Cardiac fibroblast (primary cell): Measurements from ENCODE around the gene PSMC3.
A peak's percentile ranks its signal among the peaks of the same experiment; 100 is the strongest.
"Not testable (repeated sequence)": the region's sequence is repeated elsewhere in the genome, so short reads cannot be mapped to it uniquely, and the experiment has no call there.

ENCODE experiments used
- DNase-seq, 2 donors: peaks; one replicate each; pipeline versions ENCODE4 v3.0.0 to v3.0.0-alpha.2; 2010; ENCODE audit warnings: low read depth in 2 of 2
- H3K4me3 ChIP-seq, 2 donors: replicated peaks in 1 of 2; 1 replicate in 1 of 2; 2 replicates in 1 of 2; pipeline ENCODE4 v1.5.1; 2011; ENCODE audit warnings: low read depth in 2 of 2, low read length in 2 of 2, mild to moderate bottlenecking in 2 of 2, moderate library complexity in 1 of 2
- TF ChIP-seq, protein P1 (sequence below): IDR thresholded peaks from one replicate; pipeline ENCODE4 v1.5.1; 2011; ENCODE audit warnings: low read depth, mild to moderate bottlenecking, low read length, inconsistent platforms

The PSMC3 gene

GRCh38 chr11:47466201-47466600 lies 40.0 kb upstream of the PSMC3 start:
- TF ChIP-seq, protein P1, sequence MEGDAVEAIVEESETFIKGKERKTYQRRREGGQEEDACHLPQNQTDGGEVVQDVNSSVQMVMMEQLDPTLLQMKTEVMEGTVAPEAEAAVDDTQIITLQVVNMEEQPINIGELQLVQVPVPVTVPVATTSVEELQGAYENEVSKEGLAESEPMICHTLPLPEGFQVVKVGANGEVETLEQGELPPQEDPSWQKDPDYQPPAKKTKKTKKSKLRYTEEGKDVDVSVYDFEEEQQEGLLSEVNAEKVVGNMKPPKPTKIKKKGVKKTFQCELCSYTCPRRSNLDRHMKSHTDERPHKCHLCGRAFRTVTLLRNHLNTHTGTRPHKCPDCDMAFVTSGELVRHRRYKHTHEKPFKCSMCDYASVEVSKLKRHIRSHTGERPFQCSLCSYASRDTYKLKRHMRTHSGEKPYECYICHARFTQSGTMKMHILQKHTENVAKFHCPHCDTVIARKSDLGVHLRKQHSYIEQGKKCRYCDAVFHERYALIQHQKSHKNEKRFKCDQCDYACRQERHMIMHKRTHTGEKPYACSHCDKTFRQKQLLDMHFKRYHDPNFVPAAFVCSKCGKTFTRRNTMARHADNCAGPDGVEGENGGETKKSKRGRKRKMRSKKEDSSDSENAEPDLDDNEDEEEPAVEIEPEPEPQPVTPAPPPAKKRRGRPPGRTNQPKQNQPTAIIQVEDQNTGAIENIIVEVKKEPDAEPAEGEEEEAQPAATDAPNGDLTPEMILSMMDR = no peak
- peak; percentile 80 to 81 for DNase-seq
- no peak overlapping the region for H3K4me3 ChIP-seq

DNA sequence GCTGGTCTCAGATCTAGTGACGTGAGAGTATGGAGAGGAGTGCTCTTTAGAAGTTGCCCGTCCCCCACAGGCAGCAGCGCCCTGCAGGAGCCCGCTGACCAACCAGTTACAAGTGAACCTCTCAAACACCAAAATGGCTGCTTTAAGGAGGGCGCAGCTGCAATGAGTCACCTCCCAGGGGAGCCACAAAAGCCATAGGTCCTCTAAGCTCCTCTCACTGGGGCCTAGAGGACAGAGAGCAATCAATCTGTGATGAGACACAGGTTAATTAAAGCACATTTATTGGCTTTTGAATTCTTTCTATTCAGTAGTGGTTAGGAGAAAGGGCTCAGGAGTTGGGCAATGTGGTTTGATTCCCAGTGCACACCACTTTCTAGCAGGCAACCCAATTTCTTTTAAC lies 38.2 kb upstream of the PSMC3 start:
- TF ChIP-seq, protein P1 = no peak
- H3K4me3 ChIP-seq = no peak overlapping the region
- DNase-seq = peak in 1 of 2 donors; percentile 68

DNA sequence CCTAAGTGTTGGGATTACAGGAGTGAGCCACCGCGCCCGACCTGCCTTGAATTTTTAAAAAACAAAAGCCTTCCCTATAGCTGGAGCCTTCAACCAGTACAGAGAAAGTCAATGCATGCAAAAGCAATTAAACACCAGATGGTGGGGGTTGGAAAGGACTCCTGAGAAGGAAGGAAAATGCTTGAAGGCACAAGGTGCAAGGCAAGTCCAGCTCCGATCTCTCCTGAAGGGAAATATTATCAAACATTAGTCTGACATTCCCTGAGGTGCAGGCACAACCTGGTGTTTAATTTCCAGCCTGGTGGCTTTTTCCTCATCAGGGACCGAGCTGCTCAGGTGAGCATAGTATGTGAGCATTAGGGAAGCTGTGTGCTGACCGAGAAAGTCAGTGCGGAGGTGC lies 35.6 kb upstream of the PSMC3 start:
- TF ChIP-seq, protein P1 = no peak
- DNase-seq = no peak
- H3K4me3 ChIP-seq = no peak overlapping the region

- H3K4me3 ChIP-seq = no peak overlapping the region
- peak in 1 of 2 donors; percentile 54 for DNase-seq
- TF ChIP-seq, protein P1 = no peak
Measured at GRCh38 chr11:47460571-47461235, 34.5 kb upstream of the PSMC3 start.

DNA sequence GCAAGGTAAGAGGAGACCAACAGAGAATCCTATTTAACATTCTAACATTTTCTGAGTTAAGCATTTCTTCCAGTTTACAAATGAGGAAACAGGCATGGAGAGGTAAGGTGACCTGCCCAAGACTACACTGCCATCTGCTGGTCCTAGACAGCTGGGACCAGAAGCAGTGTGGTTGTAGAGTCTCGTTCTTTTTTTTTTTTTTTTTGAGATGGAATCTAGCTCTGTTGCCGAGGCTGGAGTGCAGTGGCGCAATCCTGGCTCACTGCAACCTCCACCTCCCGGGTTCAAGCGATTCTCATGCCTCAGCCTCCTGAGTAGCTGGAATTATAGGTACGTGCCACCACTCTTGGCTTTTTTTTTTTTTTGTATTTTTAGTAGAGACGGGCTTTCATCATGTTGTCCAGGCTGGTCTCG lies 28.0 kb upstream of the PSMC3 start:
- TF ChIP-seq, protein P1 = peak; percentile 81
- peak; percentile 87 to 93 for DNase-seq
- not testable (repeated sequence) for H3K4me3 ChIP-seq

- H3K4me3 ChIP-seq = no peak overlapping the region
- TF ChIP-seq, protein P1 = no peak
- DNase-seq = no peak
Measured at GRCh38 chr11:47453365-47453764, 27.1 kb upstream of the PSMC3 start.

DNA sequence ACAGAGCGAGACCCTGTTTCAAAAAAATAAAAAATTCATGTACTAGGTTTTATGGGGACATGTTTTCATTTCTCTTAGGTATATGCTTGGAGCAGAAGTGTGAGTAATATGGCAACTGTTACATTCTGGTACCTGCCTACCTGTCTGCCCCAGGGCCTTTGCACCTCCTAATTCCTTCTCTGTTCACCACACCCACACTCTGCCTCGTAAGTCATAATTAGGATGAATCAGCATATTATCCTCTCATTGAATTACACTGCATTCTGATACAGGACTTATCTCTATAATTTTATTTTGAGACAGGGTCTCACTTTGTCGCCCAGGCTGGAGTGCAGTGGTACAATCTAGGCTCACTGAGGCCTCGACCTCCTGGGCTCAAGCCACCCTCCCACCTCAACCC lies 25.8 kb upstream of the PSMC3 start:
- no peak overlapping the region for H3K4me3 ChIP-seq
- DNase-seq = no peak
- TF ChIP-seq, protein P1 = no peak
